Stimulated activated CD8-positive, alpha-beta memory T cell treated with anti-CD3 and anti-CD28 coated beads, Interleukin-2, amount 100 ng/mL, for 1 hour (primary cell): ENCODE measurements around the gene MAP4K4.

Experiments
- DNase-seq, 2 donors: peaks; one replicate each; pipeline ENCODE4 v3.0.0-alpha.2; 2020; ENCODE audit warnings: low read depth in 2 of 2

Gene MAP4K4

GRCh38 chr2:101833890-101834523 lies 136.5 kb downstream of the MAP4K4 start:
- DNase-seq: no peak

- no peak for DNase-seq
These were observed 139.8 kb downstream of the MAP4K4 start for GRCh38 chr2:101837354-101837753.

- no peak for DNase-seq
These were observed 144.3 kb downstream of the MAP4K4 start for GRCh38 chr2:101841679-101842327.

GRCh38 chr2:101842471-101842870 lies 145.0 kb downstream of the MAP4K4 start:
- no peak for DNase-seq

- DNase-seq: no peak
These were observed 145.5 kb downstream of the MAP4K4 start for GRCh38 chr2:101843048-101843447.

GRCh38 chr2:101843471-101843870 lies 146.0 kb downstream of the MAP4K4 start:
- no peak for DNase-seq

- no peak for DNase-seq
These were observed 146.6 kb downstream of the MAP4K4 start for GRCh38 chr2:101844055-101844635.

GRCh38 chr2:101846973-101847372 lies 149.5 kb downstream of the MAP4K4 start:
- no peak for DNase-seq

GRCh38 chr2:101847661-101848339 lies 150.3 kb downstream of the MAP4K4 start:
- DNase-seq: no peak

- DNase-seq: no peak
These were observed 151.4 kb downstream of the MAP4K4 start for GRCh38 chr2:101848769-101849410.

GRCh38 chr2:101850450-101850849 lies 152.9 kb downstream of the MAP4K4 start:
- no peak for DNase-seq

GRCh38 chr2:101850991-101851390 lies 153.5 kb downstream of the MAP4K4 start:
- no peak for DNase-seq

GRCh38 chr2:101852824-101853223 lies 155.3 kb downstream of the MAP4K4 start:
- no peak for DNase-seq

GRCh38 chr2:101854877-101855276 lies 157.4 kb downstream of the MAP4K4 start:
- no peak for DNase-seq

- DNase-seq: no peak
These were observed 158.3 kb downstream of the MAP4K4 start for GRCh38 chr2:101855776-101856175.

GRCh38 chr2:101858246-101858645 lies 160.7 kb downstream of the MAP4K4 start:
- DNase-seq: no peak

- DNase-seq: no peak
These were observed 161.4 kb downstream of the MAP4K4 start for GRCh38 chr2:101858910-101859309.

GRCh38 chr2:101859604-101860003 lies 162.1 kb downstream of the MAP4K4 start:
- DNase-seq: no peak

GRCh38 chr2:101860157-101860556 lies 162.7 kb downstream of the MAP4K4 start:
- DNase-seq: no peak

- no peak for DNase-seq
These were observed 163.3 kb downstream of the MAP4K4 start for GRCh38 chr2:101860782-101861181.

GRCh38 chr2:101861382-101861781 lies 163.9 kb downstream of the MAP4K4 start:
- no peak for DNase-seq

GRCh38 chr2:101863534-101863933 lies 166.0 kb downstream of the MAP4K4 start:
- no peak for DNase-seq
